Small intestine (tissue), 7 donors: ENCODE data around the gene CAVIN1. TPM values are rescaled to one million over a fixed set of nuclear protein-coding genes. Genes with fewer than 3 reads are reported as not detected.

ENCODE experiments used
- DNase-seq, 2 donors: peaks; one replicate each; pipeline versions ENCODE4 v3.0.0 to v3.0.0-alpha.2; 2013
- FAIRE-seq: peaks from 2 replicates; lab custom pipeline; 2012; peaks lifted over from hg19 to GRCh38; lab: Jason Lieb, UNC
- H3K27ac ChIP-seq, 3 donors: one replicate each; pipeline ENCODE4 v1.5.1; 2013; ENCODE audit warnings: low read length in 2 of 3, mild to moderate bottlenecking in 2 of 3, control low read depth in 1 of 3, inconsistent platforms in 1 of 3, low read depth in 1 of 3, moderate library complexity in 1 of 3
- H3K27me3 ChIP-seq, 3 donors: one replicate each; pipeline ENCODE4 v1.6.1; 2013; ENCODE audit warnings: low read length in 3 of 3, inconsistent platforms in 1 of 3; ENCODE audit not compliant: control insufficient read depth in 3 of 3, insufficient read depth in 3 of 3
- H3K36me3 ChIP-seq, 3 donors: one replicate each; pipeline ENCODE4 v1.6.1; 2013; ENCODE audit warnings: low read length in 3 of 3, inconsistent platforms in 1 of 3, low read depth in 1 of 3, mild to moderate bottlenecking in 1 of 3, moderate library complexity in 1 of 3; ENCODE audit not compliant: control insufficient read depth in 3 of 3, insufficient read depth in 2 of 3
- H3K4me1 ChIP-seq, 3 donors: one replicate each; pipeline ENCODE4 v1.6.1; 2013; ENCODE audit warnings: low read length in 2 of 3, inconsistent platforms in 1 of 3, low read depth in 1 of 3, mild to moderate bottlenecking in 1 of 3, moderate library complexity in 1 of 3; ENCODE audit not compliant: control insufficient read depth in 3 of 3, insufficient read depth in 2 of 3
- H3K4me3 ChIP-seq, 3 donors: one replicate each; pipeline ENCODE4 v1.5.1; 2013; ENCODE audit warnings: low read length in 3 of 3, control low read depth in 1 of 3, inconsistent platforms in 1 of 3, low read depth in 1 of 3, mild to moderate bottlenecking in 1 of 3, moderate library complexity in 1 of 3
- H3K9me3 ChIP-seq, 2 donors: one replicate each; pipeline ENCODE4 v1.6.1; 2013; ENCODE audit warnings: low read depth in 1 of 2, low read length in 1 of 2; ENCODE audit not compliant: control insufficient read depth in 2 of 2, insufficient read depth in 1 of 2
- WGBS, 3 donors: extraction: QIAGEN DNeasy Blood & Tissue Kit; methylation state at CpG; one replicate each; pipeline ENCODE4 v1.1.7; 2013; 5-methylcytosine and 5-hydroxymethylcytosine counted together
- polyA plus RNA-seq, 4 donors: library from polyadenylated mRNA; stranded (reverse) in 3 of 4; unstranded in 1 of 4; fragments of 200-250 nt in 3 of 4; fragments of 120-200 nt in 1 of 4; gene quantifications; one replicate each; pipeline versions ENCODE4 v1.2.1 to v1.2.3, GENCODE V29; 2013
- donor health status: healthy with polysubstance abuse.
- donor health status: control.
- donor health status: control.
- donor health status: Bipolar disorder and iron deficiency.
- donor health status: healthy.

The CAVIN1 gene
- polyA plus RNA-seq, 4 donors: 2.7 to 81.0 (median 16.3) TPM

- Histone ChIP-seq H3K27me3 (no peaks in the 10 kb centered on the region), H3K9me3 (no peaks in the 10 kb centered on the region), H3K4me3 (no peak overlapping the region), H3K4me1 (peaks cover 0 to 2% (median 0%) of the 10 kb centered on the region in 3 donors), H3K27ac (peak overlapping the region in 1 of 3 donors; percentile 20), H3K36me3 (peaks cover 0 to 12% (median 0%) of the 10 kb centered on the region in 3 donors)
- DNase-seq: no peak
- WGBS, 3 donors: 67 to 86% (median 72%) methylated on average over 3 of the region's 3 CpGs
- no peak for FAIRE-seq
Measured at GRCh38 chr17:42413464-42414040, 9.5 kb downstream of the CAVIN1 start.

GRCh38 chr17:42411905-42412679 lies 11.0 kb downstream of the CAVIN1 start:
- Histone ChIP-seq H3K4me3 (no peak overlapping the region), H3K27me3 (no peaks in the 10 kb centered on the region), H3K27ac (no peak overlapping the region), H3K9me3 (no peaks in the 10 kb centered on the region), H3K36me3 (peaks cover 0 to 12% (median 0%) of the 10 kb centered on the region in 3 donors), H3K4me1 (peaks cover 0 to 5% (median 2%) of the 10 kb centered on the region in 3 donors)
- DNase-seq: no peak
- no peak for FAIRE-seq
- 77 to 80% (median 79%) methylated on average over 11 of the region's 11 CpGs for WGBS, 3 donors

- peaks cover 0 to 9% (median 2%) of the 10 kb centered on the region in 3 donors for H3K4me1 ChIP-seq
- no peak for FAIRE-seq
- WGBS, 3 donors: 56 to 86% (median 77%) methylated on average over 4 of the region's 4 CpGs
- no peaks in the 10 kb centered on the region for H3K27me3 ChIP-seq
- peaks cover 0 to 12% (median 0%) of the 10 kb centered on the region in 3 donors for H3K36me3 ChIP-seq
- no peak overlapping the region for H3K4me3 ChIP-seq
- H3K9me3 ChIP-seq: no peaks in the 10 kb centered on the region
- no peak overlapping the region for H3K27ac ChIP-seq
- DNase-seq: no peak
Measured at GRCh38 chr17:42411361-42411760, 11.7 kb downstream of the CAVIN1 start.

DNA sequence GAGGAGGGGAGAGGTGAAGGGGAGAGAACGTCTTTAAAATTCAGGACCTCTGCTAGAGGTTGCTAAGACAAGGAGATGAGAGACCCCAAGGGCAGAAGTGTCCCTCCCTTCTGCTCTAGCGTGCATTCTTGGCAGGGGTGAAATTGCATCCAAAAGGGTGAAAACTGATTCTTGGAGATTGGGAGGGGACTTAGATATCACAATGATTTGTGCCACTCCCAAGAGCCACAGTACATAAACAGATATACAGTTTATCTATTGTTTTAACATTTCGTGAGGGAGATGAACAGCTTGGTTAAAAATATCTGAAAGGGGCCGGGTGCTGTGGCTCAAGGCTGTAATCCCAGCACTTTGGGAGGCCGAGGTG lies 12.8 kb downstream of the CAVIN1 start:
- no peak for FAIRE-seq
- peak overlapping the region in 1 of 3 donors; percentile 68 for H3K27ac ChIP-seq
- 69 to 82% (median 82%) methylated on average over 5 of the region's 5 CpGs for WGBS, 3 donors

DNA sequence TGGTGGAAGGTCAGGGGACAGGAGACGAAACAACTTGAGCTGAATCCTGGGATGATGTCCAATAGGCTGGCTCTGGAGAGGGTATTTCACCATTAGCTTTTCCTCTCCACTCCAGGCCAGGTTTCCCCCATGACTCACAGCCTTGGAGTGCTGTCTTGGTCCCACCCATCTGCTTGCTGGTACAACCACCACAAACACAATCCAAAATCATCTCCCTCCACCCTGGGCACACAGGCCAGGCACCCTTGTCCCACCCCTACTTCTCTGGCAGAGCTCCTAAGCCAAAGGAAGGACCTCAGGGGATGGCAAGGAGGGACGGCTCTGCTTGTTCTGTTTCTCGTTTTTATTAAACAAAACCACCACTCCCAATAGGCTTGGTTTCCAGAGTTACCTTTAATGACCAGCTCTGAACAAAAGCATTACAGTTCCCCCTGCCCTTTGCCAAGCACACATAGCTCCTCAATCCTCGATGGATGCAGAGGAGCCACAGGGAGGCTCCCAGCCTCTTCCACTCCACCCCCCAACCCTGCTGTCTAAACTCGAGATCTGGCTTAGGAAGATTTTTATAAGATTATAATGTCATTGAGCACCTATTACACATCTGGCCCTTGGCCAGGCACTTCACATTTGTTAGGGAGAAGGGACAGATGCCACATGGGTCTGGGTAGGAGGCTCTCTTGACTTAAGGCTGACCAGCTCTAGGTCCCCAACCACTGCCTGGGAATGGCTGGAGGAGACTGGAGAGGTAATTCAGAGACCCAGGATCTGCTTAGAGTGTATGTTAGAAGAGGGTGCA lies 13.3 kb downstream of the CAVIN1 start:
- H3K27ac ChIP-seq: peak overlapping the region in 1 of 3 donors; percentile 68
- 28 to 40% (median 38%) methylated on average over 5 of the region's 5 CpGs for WGBS, 3 donors
- H3K4me3 ChIP-seq: no peak overlapping the region
- peaks cover 0 to 16% (median 0%) of the 10 kb centered on the region in 3 donors for H3K36me3 ChIP-seq
- peaks cover 0 to 12% (median 0%) of the 10 kb centered on the region in 3 donors for H3K4me1 ChIP-seq
- FAIRE-seq: no peak
- H3K9me3 ChIP-seq: peaks cover 0 to 4% of the 10 kb centered on the region in 2 donors
- no peak for DNase-seq
- no peaks in the 10 kb centered on the region for H3K27me3 ChIP-seq

More for the DNA sequence above, 12.8 kb downstream of the CAVIN1 start:
- Histone ChIP-seq H3K4me1 (peaks cover 0 to 9% (median 2%) of the 10 kb centered on the region in 3 donors), H3K9me3 (no peaks in the 10 kb centered on the region), H3K36me3 (peaks cover 0 to 12% (median 0%) of the 10 kb centered on the region in 3 donors), H3K4me3 (no peak overlapping the region), H3K27me3 (no peaks in the 10 kb centered on the region)
- DNase-seq: no peak

DNA sequence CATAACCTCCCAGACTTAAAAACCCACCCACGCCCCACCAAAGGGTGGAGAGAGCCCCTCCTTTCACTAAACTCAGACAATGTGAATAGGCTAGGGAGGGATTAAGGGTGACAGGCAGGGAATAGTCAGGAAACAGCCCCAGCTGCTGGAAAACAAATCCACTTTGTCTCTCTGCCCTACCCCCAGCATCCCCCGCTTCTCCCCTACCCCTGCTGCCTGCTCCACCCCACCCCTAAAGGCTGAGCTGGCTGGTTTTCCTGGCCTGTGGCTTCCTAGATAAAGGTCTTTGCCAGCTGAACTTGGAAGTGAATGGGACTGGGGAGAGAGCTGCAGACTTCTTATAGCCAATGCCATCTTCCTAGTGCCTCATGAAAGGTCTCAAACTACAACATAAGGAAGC lies 15.0 kb downstream of the CAVIN1 start:
- H3K36me3 ChIP-seq: peaks cover 0 to 28% (median 0%) of the 10 kb centered on the region in 3 donors
- peaks cover 0 to 5% of the 10 kb centered on the region in 2 donors for H3K9me3 ChIP-seq
- no peaks in the 10 kb centered on the region for H3K27me3 ChIP-seq
- FAIRE-seq: no peak
- H3K4me3 ChIP-seq: no peak overlapping the region
- H3K4me1 ChIP-seq: peaks cover 0 to 26% (median 0%) of the 10 kb centered on the region in 3 donors
- WGBS, 3 donors: 76 to 90% (median 86%) methylated on average over 2 of the region's 2 CpGs
- no peak overlapping the region for H3K27ac ChIP-seq
- DNase-seq: no peak

DNA sequence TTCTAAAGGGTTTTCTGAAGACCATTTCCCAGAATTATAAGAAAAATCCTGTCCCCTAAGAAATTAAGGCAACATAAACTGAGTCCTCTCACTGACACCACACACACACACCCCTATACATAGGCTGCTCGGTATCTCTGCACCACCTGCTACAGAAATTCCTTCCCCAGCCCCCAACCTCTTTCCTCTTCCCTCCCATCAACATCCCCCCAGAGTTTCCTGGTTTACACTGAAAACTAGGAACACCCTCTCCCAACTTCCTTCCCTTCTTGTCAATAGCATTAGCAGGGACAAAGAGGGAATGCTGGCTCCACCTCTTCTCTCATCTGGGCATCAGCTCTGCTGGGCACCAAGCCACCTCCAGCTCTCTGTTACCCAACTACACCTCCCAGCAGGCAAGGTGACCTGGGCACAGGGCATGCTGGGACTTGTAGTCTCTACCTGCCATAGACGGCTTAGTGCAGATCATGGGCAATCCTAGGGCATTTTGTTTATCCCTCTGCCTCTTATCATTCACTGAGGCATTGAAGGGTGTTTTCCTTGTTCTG lies 15.7 kb downstream of the CAVIN1 start:
- Histone ChIP-seq H3K4me1 (peaks cover 0 to 33% (median 0%) of the 10 kb centered on the region in 3 donors), H3K36me3 (peaks cover 0 to 29% (median 0%) of the 10 kb centered on the region in 3 donors), H3K4me3 (no peak overlapping the region), H3K27me3 (no peaks in the 10 kb centered on the region), H3K27ac (peak overlapping the region in 1 of 3 donors; percentile 35), H3K9me3 (peaks cover 0 to 5% of the 10 kb centered on the region in 2 donors)
- FAIRE-seq: no peak
- WGBS, 3 donors: 12 to 19% (median 15%) methylated on average over 2 of the region's 2 CpGs
- DNase-seq: peak; percentile 78 to 91
